HG03139 (cell line): ENCODE measurements around the gene SV2C.

Experiments
- ATAC-seq: cut with Tn5 transposase; IDR thresholded peaks from one replicate; pipeline ENCODE4 v1.9.1; 2021; ENCODE audit not compliant: unreplicated experiment

The SV2C gene

DNA sequence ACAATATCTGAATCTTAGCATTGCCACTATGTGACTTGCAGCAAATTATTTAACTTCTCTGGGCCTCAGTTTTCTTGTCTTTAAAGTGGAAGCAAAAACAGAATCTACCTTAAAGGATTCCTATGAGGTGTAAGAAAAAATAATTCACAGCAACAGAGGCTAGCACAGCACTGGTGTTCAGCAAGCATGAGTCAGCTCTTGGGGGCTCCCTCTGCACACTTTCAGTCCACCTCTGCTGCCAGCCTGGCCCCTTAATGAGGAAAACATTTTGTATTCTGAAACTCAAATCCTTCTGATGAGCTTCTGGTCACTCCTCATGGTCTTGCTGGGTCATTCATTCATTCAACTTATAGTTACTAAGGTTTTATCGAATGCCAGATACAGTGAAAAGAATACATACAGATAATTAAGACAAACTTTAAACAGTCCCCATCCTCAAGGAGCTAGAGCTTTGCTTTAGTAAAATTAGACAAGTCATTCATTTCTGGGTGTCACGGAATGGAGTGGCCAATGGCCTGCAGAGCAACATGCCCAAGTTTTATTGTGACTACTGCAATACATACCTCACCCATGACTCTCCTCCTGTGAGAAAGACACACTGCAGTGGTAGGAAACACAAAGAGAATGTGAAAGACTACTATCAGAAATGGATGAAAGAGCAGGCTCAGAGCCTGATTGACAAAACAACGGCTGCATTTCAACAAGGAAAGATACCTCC lies 293.1 kb downstream of the SV2C start:
- no peak for ATAC-seq

DNA sequence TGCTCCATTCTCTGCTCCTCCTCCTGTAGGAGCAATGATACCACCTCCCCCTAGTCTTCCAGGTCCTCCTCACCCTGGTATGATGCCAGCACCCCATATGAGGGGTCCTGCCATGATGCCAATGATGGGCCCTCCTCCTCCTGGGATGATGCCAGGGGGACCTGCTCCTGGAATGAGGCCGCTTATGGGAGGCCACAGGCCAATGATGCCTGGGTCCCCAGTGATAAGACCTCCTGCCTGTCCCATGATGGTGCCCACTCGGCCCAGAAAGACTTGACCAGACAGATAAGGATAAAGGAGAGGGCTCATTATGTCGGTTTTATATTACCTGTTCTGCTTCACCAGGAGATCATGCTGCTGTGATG lies 293.7 kb downstream of the SV2C start:
- no peak for ATAC-seq

DNA sequence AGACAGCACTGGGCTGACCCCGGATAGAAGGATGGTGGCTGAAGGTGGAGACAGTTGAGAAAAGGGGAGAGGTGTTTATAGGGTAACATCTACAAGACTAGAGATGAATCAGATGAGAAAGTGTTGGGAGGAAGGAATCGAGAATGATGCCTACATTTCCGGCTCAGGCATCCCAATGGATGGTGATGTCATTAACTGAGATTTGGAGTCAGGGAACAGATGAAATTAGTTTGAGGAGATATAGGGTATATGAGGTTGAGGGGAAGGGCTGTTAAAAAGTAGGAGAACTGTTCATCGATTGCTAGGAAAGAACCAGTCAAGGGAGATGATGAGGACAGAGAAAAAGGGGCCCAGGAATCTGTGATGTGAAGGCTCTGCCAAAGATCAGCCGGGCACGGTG lies 295.2 kb downstream of the SV2C start:
- no peak for ATAC-seq

DNA sequence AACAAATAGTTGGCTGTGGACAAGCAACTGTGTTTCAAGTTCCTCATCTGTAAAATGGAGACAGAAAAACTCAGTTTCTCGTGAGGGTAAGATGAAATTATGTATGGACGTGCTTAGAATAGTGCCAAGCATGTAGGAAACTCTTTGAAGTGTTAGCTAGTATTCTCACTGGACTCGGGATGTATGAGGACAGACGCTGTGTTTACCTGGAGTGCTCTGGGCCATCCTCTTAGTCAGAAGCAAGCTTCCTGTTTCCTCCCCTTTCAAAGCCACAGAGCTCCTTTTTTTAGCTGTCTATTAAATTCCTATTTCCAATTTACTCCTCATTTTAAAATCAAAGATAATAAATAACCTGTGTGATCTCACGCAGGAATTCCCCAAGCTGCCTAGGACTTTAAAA lies 296.1 kb downstream of the SV2C start:
- no peak for ATAC-seq

DNA sequence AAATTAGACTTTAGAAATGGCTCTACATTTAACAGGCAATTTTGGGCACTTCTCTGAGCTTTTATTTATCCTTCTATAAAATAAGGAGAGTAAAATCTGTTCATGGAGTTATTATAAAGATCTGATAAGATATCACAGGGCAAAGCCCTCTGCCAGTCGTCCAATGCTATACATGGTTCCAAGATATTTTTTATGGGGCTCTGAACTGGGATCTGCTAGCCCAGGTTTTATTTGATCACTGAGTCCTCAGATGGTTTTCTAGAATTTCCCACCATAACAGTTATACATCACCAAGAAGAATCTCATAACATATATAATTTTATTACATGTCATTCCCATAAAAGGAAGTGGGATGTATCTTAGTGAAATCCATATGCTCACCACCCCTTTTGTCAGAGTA lies 296.7 kb downstream of the SV2C start:
- ATAC-seq = no peak

DNA sequence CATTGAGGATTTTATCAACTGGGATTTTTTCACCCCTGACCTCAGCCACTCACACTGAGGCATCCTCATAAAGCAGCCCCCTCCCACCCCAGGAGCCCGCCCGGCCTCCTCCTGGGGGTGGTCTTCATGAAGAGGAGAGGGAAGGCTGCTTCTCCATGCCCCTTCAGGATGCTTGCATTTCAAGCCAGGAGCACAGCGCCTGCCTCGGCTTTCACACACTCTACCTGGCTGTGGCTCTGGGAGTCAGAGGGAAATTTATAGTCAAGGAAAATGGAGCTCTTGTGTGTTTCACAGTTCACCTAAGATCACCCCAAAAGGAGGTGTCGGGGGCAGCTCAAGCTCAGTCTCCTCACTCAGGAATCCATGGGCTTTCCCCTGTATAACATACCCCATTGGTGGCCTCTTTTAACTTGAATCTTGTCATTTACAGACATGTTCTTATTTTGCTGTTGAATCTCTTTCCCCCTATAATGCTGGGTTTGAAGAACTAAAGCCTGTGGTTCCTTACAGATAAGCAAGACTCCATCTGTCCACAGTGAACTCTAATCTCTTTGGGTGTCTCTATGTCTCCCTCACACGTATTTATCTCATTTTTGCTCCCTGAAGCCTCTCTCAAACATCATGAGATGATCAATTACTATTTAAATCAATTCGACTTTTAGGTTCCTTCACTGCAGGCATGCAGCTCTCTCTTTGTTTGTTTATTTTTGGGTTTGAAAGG lies 297.3 kb downstream of the SV2C start:
- ATAC-seq = no peak

DNA sequence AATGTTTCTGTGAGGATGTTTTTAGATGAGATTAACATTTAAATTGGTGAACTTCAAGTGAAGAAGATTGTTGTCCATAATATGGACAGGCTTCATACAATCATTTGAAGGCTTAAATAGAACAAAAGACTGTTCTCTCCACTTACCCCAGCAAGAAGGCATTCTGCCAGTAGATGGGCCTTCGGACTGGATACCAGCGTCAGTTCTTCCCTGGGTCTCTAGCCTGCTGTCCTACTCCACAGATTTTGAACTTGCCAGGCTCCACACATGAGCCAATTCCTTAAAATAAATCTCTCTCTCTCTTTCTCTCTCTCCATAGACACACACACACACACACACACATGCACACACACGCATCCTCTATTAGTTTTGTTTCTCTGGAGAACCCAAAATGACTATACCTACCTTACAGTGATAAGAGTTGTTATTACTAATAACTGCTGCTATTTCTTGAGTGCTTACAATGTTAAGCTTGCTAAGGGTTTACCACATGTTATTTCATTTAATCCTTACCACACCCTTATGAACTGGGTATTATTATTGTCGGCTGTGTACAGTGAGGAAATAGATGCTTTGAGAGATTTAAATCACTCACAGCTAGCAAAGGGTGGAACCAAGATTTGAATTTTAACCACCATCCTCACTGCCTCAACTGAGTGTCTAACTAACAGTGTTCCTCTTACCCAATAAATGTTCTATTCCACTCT lies 300.1 kb downstream of the SV2C start:
- ATAC-seq = no peak

DNA sequence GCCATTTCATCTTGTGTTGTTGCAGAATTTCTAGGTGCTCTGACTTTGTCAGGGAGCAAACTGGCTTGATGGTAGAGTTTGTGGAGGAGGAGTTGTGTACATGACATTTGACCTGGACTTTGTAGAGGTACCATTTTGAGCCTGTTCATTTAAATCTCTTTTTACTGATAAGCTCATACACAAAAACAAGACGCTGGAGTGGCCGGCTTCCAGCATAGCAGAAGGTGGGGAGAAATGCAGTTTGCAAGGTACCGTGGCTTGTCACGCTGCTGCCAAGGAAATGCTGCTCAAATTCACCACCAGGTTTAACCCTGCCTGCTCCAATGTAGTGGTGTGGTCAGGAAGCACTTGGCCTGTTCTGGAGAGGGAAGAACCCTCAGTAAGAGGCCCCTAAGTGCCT lies 301.0 kb downstream of the SV2C start:
- ATAC-seq = no peak

DNA sequence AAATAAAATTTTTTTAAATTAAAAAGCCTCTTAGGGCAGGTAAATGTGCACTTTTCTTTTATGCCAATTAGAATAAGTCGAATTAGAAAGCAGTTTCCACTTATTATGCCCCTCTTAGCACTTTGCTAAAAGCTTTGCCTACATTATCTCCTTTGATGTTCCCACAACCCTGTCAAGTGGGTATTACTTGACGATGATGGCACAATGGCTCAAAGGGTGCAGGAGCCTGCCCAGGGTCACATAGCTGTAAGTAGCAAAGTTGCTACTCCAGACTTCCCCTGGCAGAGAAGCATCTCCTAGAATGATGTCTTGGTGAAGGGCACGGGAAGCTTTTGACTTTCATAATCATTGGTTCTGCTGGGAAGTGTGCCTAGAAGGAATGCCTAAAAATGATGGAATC lies 301.5 kb downstream of the SV2C start:
- ATAC-seq = no peak

DNA sequence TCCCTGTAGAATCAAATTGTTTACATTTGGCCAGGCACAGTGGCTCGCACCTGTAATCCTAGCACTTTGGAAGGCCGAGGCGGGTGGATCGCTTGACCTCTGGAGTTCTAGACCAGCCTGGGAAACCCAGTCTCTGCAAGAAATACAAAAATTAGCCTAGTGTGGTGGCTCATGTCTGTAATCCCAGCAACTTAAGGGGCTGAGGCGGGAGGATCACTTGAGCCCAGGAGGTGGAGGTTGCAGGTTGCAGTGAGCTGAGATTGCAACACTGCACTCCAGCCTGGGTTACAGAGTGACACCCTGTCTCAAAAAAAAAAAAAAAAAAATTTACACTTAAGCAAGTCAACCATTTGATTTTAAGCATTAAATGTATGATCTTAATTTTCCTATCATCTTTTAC lies 302.4 kb downstream of the SV2C start:
- no peak for ATAC-seq

DNA sequence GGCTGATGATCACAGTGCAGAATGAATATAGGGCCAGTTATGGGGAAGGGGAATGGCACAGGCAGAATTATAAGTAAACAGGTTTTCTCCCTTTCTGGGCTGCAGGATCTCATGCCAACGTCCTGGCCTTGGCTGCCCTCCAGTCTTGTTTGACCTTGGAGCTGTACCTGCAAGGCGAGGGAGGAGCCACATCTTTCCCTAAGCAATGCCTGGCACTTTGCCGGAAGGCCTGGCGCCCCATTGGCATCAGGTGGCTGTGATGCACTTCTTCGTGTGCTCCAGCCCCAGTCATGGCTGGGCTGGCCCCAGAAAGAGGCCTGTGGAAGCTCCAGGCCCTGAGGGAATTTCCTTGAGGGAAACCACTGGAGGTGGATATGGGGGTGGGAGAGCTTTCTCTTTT lies 303.2 kb downstream of the SV2C start:
- ATAC-seq = no peak

DNA sequence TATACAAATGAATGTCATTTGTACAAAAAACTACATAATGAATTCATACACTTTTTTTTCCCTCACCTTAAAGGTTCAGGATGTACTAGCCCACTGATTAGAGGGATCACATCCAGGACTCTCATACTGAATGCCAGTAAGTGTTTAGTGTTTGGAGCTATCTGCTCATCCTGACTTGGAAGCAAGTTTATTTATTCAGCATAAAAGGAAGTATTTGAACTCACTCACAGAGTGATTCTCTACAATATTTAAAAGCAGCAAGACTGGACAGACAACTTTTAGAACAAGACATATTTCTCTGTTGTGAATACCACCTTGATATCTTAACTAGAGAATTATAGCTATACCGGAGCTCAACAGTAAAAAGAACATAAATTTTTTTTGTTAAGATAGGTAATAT lies 305.1 kb downstream of the SV2C start:
- no peak for ATAC-seq

DNA sequence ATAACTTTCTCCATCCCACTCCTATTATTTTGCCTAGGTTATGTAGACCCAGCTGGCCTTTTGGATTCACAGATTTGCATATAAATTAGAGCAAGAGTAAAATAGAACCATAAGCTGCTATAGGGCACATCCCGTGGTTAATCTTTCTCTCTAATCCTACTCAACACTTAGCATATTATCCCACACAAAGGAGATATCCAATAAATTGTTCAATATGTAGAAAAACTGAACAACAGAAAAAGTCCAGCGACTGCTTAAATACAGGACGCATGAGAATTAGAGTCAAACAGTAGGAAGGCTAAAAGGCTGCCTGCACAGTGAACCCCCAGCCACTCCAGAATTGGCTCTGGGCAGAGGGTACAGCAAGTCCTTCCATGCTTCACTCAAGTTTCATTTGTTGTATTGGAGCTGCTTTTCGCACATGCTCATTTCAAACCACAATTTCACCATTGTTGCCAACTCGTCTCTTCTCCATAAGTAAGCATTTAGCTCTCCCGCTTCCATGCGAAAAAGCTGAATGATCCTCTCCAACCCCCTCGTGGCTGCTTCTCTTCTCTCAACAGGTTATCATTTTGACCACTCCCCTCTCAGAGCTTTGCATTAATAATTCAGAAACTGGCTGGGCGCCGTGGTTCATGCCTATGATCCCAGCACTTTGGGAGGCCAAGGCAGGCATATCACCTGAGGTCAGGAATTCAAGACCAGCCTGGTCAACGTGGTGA lies 305.8 kb downstream of the SV2C start:
- no peak for ATAC-seq

DNA sequence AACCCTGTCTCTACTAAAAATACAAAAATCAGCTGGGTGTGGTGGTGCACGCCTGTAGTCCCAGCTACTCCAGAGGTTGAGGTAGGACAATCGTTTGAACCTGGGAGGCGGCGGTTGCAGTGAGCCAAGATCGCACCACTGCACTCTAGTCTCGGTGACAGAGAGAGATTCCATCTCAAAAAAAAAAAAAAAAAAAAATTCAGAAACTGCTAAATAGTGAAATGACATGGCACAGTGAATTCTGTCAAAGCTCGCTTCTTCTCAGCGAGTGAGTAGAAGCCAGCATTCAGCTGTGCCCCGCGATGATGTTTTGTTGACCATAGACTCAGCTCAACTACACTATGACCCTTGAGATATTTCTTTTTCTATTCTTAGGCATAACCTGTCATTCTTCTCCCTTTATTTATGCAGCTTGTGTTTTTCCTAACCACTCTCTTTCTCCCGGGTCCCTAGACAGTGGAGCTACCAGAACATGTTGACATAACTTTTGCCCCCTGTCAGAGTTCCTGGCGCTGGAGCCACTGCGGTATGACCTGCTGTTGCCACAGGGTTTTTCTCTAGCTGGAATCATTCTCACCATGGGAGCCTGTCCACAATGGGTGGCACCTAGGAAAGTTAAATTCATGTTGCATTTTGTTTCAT lies 306.5 kb downstream of the SV2C start:
- no peak for ATAC-seq

DNA sequence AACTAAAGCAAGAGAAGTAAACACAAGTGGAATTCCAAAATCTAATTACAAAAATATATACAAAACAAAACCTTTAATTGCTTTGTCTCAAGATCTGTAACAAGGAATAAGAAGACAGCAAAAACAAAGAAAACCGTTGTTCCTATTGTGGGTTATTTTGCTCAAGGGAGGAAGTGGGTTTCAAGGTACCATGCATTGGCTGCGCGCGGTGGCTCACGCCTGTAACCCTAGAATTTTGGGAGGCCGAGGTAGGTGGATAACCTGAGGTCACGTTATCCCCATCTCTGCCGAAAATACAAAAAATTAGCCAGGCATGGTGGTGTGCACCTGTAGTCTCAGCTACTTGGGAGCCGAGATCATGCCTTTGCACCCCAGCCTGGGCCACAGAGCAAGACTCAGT lies 307.8 kb downstream of the SV2C start:
- no peak for ATAC-seq

DNA sequence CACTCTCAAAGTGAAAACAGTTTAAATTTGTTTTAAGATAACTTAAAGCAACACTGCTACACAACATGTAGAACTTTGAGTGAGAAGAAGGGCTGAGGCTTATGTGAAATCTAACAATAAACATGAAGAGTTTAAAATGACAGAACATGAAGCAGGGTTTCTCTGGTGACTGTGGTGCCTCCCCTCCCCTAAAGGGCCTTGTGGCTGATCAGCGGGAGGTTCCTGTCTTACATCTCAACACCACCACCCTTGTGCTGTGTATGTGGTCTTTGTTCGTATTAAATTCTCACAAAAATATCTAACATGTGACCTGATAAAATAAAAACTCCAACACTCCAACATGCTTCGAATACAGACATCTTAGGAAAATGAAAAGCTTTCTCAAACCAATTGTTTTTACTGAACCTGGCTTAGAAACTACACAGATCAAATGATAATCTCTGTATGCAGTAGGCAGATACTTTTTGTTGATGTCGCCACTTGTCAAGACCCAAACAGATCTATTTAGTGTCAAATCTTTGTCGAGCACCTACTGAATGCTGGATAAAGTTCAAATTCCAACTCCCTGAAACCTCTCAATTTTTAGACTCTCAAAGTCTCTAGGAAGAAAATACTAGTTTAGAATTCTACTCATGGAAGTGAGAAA lies 310.0 kb downstream of the SV2C start:
- ATAC-seq = no peak

DNA sequence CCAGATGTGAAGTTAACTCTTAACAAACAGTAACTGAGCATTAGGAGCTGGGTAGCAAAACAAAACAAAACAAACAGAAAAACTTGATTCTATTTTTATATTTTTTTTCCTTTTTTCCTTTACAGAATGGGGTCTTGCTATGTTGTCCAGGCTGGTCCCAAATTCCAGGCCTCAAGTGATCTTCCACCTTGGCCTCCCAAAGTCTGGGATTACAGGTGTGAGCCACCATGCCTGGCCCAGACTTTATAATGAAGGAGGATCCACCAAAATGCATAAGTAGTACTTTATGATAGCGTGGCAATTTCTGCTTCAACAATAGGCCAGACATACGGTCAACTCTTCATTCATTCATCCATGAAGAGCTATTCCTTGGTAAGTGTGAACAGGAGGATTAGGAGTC lies 314.0 kb downstream of the SV2C start:
- no peak for ATAC-seq

DNA sequence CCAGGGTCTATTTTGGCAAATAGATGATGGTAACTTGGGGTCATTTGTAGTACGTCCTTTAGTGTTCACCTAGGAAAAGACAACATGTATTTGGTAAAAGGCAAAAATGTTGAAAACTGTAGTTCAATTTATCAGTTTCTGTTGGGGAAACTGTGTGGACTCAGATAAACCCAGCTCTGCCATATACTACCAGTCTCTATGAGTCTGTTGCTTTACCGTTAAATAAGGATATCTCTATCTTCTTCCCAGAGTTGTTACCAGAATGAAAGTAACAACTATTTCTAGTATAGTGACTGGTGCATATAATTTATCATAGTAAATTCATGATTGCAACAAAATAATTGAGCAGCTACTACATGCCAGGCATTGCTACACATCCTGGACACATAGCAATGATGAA lies 316.1 kb downstream of the SV2C start:
- no peak for ATAC-seq

DNA sequence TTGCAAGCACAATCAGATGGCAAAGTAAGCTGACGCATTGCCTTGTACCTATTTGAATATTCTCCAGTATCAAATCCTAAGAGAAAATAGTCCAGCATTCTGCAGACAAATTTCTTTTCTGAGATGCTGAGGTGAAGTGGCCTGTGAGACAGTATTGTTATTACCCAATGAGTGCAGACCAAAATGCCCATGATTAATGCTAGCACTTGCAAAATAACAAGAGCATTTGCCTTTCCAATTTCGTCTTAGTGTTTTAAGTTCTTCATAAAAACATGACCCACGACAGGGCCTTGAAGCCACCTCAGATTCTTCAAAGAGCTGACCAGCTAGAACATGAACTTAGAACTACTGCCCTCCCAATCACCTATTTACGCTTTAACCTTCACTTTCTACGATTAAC lies 317.3 kb downstream of the SV2C start:
- ATAC-seq = no peak

DNA sequence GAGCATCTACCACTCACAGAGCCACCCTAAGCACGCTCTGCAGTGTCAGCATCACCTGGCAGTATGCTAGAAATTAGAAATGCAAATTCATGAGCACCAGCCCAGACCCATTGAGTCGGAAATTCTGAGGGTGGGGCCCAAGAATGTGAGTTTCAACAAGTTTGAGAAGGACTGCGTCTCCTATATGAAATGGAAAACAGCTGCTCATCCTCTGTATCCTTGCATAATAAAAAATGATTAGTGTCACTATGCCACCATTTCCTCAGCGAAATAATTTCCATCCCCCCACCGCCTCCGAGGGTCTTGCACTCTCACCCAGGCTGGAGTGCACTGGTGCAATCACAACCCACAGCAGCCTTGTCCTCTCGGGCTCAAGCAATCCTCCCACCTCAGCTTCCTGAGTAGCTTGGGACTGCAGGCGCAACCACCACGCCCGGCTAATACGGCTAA lies 318.6 kb downstream of the SV2C start:
- ATAC-seq = no peak
